GM18867 (cell line): ENCODE data around the gene NOTUM.
"Not testable (repeated sequence)": the region's sequence is repeated elsewhere in the genome, so short reads cannot be mapped to it uniquely, and the experiment has no call there.

Experiments used
- ATAC-seq: cut with Tn5 transposase; IDR thresholded peaks from one replicate; pipeline ENCODE4 v1.9.1; 2021; ENCODE audit warnings: mild to moderate bottlenecking, moderate library complexity; ENCODE audit not compliant: unreplicated experiment

The NOTUM gene

GRCh38 chr17:81996757-81997441 lies 35.9 kb upstream of the NOTUM start:
- no peak for ATAC-seq

DNA sequence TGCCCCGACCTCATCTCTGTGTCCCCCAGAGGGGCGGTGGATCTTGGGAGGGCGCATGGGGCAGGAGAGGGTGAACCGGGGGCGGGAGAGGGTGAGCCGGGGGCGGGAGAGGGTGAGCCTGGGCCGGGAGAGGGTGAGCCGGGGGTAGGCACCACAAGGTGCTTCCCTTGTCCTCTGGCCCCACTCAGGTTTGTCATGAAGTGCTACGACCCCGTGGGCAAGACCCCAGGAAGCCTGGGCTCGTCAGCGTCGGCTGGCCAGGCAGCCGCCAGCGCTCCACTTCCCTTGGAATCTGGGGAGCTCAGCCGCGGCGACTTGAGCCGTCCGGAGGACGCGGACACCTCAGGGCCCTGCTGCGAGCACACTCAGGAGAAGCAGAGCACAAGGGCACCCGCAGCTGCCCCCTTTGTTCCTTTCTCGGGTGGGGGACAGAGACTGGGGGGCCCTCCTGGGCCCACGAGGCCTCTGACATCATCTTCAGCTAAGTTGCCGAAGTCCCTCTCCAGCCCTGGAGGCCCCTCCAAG lies 35.3 kb upstream of the NOTUM start:
- ATAC-seq: no peak

DNA sequence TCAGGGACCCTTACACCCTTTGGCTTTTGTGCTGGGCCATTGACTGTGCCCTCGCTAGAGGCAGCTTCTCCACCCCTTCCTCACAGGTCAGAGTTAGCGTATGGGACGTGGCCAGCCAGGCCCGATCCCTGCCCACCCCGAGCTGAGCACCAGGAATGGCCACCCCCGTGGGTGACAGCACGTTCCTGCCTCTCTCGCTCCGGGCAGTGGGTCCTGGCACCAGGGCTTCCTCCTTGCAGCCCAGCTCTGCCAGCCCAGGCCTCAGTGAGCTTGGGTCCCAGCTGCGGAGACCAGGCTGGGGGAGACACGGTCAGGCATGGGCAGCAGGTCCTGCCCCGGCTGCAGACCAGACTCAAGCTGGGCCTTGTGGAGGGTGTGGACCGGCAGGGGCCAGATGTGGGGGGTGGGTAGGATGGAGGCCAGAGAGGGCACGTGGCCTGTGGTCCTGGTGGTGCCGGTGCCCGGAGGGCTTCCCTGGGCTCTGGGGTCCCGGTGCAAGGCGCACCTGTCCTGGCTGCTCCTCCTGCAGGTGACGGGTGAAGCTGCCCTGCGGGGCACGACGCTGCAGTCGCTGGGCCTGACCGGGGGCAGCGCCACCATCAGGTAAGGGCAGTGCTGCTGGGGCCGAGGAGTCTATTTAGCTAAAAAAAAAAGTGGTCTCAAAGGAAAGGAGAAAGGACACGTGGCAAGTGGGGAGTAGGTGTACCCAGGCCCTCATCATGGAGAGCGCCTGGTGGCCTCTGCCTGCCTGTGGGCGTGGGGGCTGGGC lies 34.7 kb upstream of the NOTUM start:
- ATAC-seq: no peak

DNA sequence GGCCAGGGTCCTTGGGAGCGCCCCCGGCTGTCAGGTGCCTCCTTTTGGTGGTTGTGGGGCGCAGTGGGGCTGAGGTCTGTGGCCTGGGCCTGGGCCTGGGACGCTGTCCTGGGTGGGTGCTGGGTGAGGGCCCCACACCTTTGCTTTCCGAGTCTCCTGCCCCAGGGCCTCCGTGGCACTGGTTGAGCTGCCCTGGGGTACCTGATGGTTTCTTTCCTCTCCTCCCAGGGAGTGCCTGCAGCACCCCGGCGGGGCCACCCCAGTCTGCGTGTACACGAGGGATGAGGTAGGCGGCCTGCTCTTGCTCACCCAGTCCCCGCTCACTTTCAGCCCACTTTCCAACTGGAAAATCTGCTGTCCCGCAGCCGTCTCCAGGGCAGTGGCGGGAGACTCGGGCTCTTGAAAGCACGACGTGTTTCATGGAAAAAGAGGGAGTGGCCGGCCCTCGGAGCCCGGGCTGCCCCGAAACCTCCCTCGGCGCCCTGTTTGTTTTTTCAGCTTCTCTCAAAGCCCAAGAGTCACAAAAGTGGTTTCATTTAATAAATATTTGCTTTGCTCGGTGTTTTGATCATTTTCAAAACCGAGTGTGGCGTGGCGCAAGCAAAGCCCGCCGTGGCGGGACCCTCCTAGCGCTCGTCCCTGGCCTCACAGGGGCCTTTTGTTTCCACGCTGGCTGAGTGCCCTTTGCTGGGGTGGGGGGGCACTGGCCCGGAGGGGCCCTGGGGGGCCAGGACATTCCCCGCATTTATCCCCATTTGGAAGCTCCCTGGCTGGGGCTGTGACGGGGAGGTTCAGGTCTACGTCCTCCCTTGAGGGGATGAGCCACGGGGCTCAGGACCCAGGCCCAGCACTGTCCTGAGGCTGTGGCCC lies 33.8 kb upstream of the NOTUM start:
- no peak for ATAC-seq

GRCh38 chr17:81993729-81994592 lies 33.0 kb upstream of the NOTUM start:
- no peak for ATAC-seq

DNA sequence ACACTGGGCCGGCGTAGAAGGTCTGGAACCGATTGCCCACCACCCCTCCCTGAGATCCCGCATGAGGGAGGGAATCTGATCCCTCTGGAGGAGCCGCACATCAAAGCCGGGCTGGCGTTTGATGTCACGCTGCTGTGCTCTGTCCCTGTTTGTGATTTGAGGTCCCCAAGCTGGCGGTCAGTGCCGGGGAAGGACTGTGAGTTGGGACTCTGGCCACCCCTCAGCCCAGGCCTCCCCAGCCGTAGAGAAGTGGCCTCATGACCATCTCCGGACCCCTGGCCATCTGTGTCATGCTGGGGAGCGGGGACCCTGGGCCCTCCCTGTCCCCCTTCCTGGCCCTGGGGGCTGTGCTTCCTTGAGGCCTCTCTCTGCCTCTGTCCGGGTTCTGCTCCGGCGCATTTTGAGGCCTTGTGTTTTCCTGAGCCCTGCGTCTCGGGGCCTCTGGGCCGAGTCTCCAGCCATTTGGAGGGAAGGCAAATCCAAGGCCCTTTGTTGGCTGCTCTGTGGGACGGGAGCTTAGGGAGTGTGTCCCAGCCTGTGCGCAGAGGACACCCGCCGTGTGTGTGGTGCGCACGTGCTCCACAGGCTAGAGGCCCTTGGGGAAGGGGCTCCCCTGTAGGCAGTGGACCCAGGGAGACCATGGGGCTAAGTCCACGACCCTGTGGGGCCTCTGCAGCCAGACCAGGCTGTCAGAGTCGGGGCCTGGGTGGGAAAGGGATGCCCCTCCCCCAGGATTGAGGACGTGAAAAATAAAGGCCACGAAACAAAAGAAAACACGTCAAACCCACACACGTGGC lies 31.5 kb upstream of the NOTUM start:
- no peak for ATAC-seq

GRCh38 chr17:81991684-81992305 lies 30.8 kb upstream of the NOTUM start:
- ATAC-seq: no peak

- ATAC-seq: no peak
Measured at GRCh38 chr17:81990836-81991683, 30.1 kb upstream of the NOTUM start.

GRCh38 chr17:81987161-81987770 lies 26.3 kb upstream of the NOTUM start:
- no peak for ATAC-seq

DNA sequence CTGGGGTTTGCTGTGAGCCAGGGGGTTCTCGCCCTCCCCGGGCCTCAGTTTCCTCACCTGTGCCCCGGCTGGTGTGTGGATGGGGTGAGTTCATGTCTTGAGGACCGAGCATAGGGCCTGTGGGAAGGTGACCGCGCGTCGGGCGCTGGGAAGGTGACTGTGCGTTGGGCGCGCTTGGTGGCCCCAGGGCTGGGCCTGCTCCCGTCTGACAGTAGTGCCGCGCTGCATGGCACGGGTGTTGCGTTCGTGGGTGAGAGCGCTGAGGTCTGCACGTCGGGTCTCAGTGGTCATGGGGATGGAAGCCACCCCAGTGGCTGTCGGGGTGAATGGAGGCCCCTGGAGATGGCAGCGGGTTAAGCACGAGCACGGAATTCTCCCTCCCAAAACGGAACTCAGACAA lies 25.6 kb upstream of the NOTUM start:
- ATAC-seq: no peak

- no peak for ATAC-seq
Measured at GRCh38 chr17:81984773-81985410, 23.9 kb upstream of the NOTUM start.

DNA sequence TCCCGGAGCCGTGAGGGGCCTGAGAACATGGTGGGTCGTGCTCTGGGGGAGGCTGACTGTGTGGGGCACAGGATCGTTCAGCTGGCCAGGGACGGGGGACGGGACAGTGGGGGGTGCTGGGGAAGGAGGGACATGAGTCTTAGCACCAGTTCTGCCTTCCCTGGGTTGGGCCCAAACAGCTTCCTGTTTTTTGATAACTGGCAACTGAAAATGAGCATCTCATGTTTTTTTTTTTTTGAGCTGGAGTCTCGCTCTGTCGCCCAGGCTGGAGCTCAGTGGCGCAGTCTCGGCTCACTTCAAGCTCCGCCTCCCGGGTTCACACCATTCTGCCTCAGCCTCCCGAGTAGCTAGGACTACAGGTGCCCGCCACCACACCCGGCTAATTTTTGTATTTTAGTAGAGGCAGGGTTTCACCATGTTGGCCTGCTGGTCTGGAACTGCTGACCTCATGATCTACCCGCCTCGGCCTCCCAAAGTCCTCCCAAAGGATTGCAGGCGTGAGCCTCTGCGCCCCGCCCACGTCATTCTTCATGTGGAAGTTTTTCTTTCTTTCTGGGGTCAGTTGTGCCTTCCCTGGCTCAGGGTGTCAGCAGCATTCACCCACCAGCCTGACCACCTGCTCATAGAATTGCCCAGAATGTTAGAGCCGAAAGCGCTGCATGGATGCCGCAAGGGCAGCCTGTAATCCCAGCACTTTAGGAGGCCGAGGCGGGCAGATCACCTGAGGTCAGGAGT lies 22.8 kb upstream of the NOTUM start:
- ATAC-seq: no peak

DNA sequence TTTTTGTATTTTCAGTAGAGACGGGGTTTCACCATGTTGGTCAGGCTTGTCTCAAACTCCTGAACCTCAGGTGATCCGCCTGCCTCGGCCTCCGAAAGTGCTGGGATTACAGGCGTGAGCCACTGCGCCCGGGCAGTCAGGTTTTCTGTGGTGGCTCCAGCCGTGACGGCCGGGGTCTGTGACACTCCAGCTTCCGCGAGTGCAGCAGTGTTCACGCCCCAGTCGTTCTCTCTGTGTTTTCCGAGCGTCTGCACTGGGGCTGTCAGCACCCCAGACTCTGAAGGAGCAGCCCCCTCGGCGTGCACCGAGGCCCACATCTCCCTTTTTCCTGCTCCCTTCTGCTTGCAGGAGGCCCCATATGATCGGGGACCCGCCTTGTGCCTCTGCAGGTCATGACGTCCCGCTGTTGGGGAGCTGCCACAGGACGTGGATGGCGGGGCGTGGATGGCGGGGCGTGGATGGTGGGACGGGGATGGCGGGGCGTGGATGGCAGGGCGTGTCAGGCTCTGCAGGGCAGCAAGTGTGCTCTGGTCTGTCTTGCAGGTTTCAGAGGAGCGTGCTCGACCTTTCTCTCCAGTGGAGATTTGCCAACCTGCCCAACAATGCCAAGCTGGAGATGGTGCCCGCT lies 22.1 kb upstream of the NOTUM start:
- ATAC-seq: no peak

DNA sequence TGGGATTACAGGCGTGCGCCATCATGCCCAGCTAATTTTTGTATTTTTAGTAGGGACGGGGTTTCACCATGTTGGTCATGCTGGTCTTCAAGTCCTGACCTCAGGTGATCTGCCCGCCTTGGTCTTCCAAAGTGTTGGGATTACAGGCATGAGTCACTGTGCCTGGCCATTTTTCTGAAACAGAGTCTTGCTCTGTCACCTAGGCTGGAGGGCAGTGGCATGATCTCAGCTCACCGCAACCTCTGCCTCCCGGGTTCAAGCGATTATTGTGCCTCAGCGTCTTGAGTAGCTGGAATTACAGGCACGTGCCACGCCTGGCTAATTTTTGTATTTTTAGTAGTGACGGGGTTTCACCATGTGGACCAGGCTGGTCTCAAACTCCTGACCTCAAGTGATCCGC lies 20.5 kb upstream of the NOTUM start:
- not testable (repeated sequence) for ATAC-seq

DNA sequence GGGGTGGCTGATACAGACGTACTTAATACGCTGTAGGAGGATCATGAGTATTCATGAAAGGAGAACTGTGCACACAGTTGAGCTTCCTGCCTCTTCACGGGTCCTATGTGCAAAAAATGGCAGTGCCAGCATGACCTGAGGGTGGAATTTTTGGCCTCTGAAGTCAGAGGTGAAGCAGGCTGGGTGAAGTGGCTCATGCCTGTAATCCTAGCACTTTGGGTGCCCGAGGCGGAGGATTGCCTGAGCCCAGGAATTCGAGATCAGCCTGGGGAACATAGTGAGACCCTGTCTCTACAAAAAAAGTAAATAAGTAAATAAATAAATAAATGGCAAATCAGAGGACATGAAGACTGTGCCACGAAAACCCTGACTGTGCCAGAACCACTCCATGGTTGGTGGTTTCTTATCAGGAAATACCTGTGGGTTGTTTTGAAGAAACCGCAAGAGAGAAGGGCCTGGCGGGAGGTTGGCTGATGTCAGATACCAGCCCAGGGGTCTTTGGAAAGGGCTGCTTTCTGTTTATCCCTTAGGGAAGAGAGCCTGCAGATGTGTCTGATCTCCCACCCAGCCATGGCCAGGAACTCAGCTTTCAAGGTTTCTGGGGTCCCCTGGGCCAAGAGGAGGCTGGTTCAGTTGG lies 19.8 kb upstream of the NOTUM start:
- no peak for ATAC-seq

GRCh38 chr17:81980122-81980521 lies 19.1 kb upstream of the NOTUM start:
- no peak for ATAC-seq
